Kidney (tissue), 14 donors: ENCODE results near the gene NDUFB11. TPM values are rescaled to one million over a fixed set of nuclear protein-coding genes. Genes with fewer than 3 reads are reported as not detected.

Experiments used
- DNase-seq, 5 donors: peaks; one replicate each; pipeline ENCODE4 v3.0.0-alpha.2; 2013 to 2020
- FAIRE-seq: peaks from 2 replicates; lab custom pipeline; 2012; peaks lifted over from hg19 to GRCh38; lab: Jason Lieb, UNC
- H3K27ac ChIP-seq, 2 donors: one replicate each; pipeline ENCODE4 v1.7.0; 2013; ENCODE audit warnings: low read depth in 2 of 2, low read length in 2 of 2, inconsistent platforms in 1 of 2
- H3K27me3 ChIP-seq: one replicate; pipeline ENCODE4 v1.7.1; 2013; ENCODE audit warnings: low read length, inconsistent platforms; ENCODE audit not compliant: control insufficient read depth, insufficient read depth
- H3K36me3 ChIP-seq, 3 donors: one replicate each; pipeline versions ENCODE4 v1.7.0 to v1.7.1; 2013; ENCODE audit warnings: low read length in 3 of 3, control low read depth in 1 of 3, inconsistent platforms in 1 of 3; ENCODE audit not compliant: insufficient read depth in 3 of 3, control insufficient read depth in 2 of 3
- H3K4me1 ChIP-seq, 3 donors: one replicate each; pipeline versions ENCODE4 v1.7.0 to v1.7.1; 2013; ENCODE audit warnings: low read length in 3 of 3, inconsistent platforms in 1 of 3, low read depth in 1 of 3; ENCODE audit not compliant: control insufficient read depth in 2 of 3, insufficient read depth in 2 of 3
- H3K4me3 ChIP-seq, 3 donors: one replicate each; pipeline versions ENCODE4 v1.7.0 to v1.8.1; 2013; ENCODE audit warnings: low read length in 3 of 3, control low read depth in 1 of 3, inconsistent platforms in 1 of 3
- H3K9ac ChIP-seq, 3 donors: one replicate each; pipeline versions ENCODE4 v1.7.0 to v1.7.1; 2013; ENCODE audit warnings: low read length in 3 of 3, control low read depth in 1 of 3, inconsistent platforms in 1 of 3
- H3K9me3 ChIP-seq, 3 donors: one replicate each; pipeline versions ENCODE4 v1.7.0 to v1.7.1; 2013; ENCODE audit warnings: low read length in 3 of 3, control low read depth in 1 of 3, inconsistent platforms in 1 of 3; ENCODE audit not compliant: control insufficient read depth in 2 of 3, insufficient read depth in 1 of 3
- intact Hi-C: fragments of 100-400 bp; cut with DNase I; formaldehyde crosslinking; loops from one replicate; pipeline ENCODE4 v1.11.1; 2022
- polyA plus RNA-seq: library from polyadenylated mRNA; stranded (reverse); fragments of 350-450 nt; fragmentation: Illumina TruSeq; extraction: RNeasy Lipid Tissue Mini Kit (QIAGEN cat#74804); gene quantifications from one replicate; pipeline ENCODE4 v1.2.3, GENCODE V29; 2014; ENCODE audit warnings: low read depth, low replicate concordance; ENCODE audit not compliant: insufficient read depth
- total RNA-seq: library from RNA; stranded (reverse); fragmentation: NEBNext Ultra II Directional; extraction: Animal tissue kit (Norgen Biotek cat#: 25700); gene quantifications from one replicate; pipeline ENCODE4 v1.2.1, GENCODE V29; 2021
- TF ChIP-seq, protein P1 (sequence below): IDR thresholded peaks from 3 replicates; pipeline ENCODE4 v1.5.1; 2012; ENCODE audit warnings: mild to moderate bottlenecking, moderate library complexity, borderline replicate concordance; ENCODE audit not compliant: insufficient read depth; ENCODE audit errors: extremely low read depth
- donor health status: control.
- donor health status: control.
- donor health status: control.
- donor health status: control.
- donor health status: control.
- donor health status: DM: yes; HTN: yes; CAD: no.
- donor health status: Normal renal cell carcinoma (clear cell type).

The NDUFB11 gene
- total and polyA plus RNA-seq, 2 donors from 2014 or later: 70.7 to 215 TPM

DNA sequence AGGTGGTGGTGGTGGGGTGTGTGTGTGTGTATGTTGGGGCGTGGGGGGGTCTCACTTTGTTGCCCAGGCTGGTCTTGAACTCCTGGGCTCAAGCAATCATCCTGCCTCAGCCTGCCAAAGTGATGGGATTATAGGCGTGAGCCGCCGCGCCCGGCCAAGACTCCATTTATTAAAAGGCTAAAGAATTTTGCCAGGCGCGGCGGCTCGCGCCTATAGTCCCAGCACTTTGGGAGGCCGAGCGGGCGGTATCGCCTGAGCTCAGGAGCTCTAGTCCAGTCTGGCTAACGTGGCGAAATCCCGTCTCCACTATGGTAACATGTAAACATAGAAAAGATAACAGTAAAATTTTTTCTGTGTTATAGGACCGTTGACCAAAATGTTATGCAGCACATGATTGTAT is 45.4 kb upstream of the NDUFB11 start:
- no peak for FAIRE-seq

DNA sequence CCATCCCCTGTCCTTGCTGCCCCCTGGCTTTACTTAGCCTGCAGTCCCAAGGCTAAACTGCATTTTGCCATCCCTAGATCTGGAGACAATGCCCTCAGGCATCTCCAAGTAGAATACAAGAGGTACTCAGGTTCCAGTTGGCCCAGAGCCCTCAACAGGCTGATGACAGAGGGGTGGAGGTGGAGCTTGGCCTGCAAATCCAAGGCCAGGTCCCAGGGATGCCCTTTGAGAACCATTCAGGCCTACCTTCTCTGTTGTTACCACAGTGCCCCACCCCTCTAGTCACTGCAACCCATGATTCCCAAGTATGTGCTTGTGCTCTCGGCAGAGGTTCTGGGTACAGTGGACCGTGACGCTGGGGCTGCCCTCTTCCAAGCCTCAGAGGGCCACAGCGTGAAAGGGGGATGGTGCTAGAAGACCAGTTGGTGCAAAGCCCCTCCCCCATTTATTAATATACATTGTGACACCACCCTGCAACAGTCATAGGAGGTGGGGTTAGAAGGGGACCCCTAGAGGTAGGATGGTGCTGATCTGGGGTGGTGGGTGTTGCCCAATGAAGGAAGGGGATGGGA is 42.7 kb upstream of the NDUFB11 start:
- H3K9me3 ChIP-seq: no peaks in the 10 kb centered on the region
- H3K9ac ChIP-seq: no peak overlapping the region
- DNase-seq: peak in 3 of 5 donors; percentile 31 to 60 (median 49)
- peaks cover 15% of the 10 kb centered on the region for H3K27me3 ChIP-seq
- H3K36me3 ChIP-seq: peaks cover 0 to 4% (median 4%) of the 10 kb centered on the region in 3 donors
- H3K4me3 ChIP-seq: no peak overlapping the region
- no peak for FAIRE-seq
- H3K4me1 ChIP-seq: no peaks in the 10 kb centered on the region
- H3K27ac ChIP-seq: no peak overlapping the region
- intact Hi-C loops: no loop called here
- TF ChIP-seq, protein P1, sequence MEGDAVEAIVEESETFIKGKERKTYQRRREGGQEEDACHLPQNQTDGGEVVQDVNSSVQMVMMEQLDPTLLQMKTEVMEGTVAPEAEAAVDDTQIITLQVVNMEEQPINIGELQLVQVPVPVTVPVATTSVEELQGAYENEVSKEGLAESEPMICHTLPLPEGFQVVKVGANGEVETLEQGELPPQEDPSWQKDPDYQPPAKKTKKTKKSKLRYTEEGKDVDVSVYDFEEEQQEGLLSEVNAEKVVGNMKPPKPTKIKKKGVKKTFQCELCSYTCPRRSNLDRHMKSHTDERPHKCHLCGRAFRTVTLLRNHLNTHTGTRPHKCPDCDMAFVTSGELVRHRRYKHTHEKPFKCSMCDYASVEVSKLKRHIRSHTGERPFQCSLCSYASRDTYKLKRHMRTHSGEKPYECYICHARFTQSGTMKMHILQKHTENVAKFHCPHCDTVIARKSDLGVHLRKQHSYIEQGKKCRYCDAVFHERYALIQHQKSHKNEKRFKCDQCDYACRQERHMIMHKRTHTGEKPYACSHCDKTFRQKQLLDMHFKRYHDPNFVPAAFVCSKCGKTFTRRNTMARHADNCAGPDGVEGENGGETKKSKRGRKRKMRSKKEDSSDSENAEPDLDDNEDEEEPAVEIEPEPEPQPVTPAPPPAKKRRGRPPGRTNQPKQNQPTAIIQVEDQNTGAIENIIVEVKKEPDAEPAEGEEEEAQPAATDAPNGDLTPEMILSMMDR: no peak

More for the DNA sequence above, 45.4 kb upstream of the NDUFB11 start:
- intact Hi-C loops: no loop called here
- TF ChIP-seq, protein P1: no peak
- Histone ChIP-seq H3K9me3 (no peaks in the 10 kb centered on the region), H3K27ac (no peak overlapping the region), H3K4me1 (peaks cover 0 to 2% (median 0%) of the 10 kb centered on the region in 3 donors), H3K9ac (no peak overlapping the region), H3K4me3 (no peak overlapping the region), H3K36me3 (peaks cover 0 to 4% (median 0%) of the 10 kb centered on the region in 3 donors), H3K27me3 (peaks cover 13% of the 10 kb centered on the region)
- DNase-seq: peak in 1 of 5 donors; percentile 67

DNA sequence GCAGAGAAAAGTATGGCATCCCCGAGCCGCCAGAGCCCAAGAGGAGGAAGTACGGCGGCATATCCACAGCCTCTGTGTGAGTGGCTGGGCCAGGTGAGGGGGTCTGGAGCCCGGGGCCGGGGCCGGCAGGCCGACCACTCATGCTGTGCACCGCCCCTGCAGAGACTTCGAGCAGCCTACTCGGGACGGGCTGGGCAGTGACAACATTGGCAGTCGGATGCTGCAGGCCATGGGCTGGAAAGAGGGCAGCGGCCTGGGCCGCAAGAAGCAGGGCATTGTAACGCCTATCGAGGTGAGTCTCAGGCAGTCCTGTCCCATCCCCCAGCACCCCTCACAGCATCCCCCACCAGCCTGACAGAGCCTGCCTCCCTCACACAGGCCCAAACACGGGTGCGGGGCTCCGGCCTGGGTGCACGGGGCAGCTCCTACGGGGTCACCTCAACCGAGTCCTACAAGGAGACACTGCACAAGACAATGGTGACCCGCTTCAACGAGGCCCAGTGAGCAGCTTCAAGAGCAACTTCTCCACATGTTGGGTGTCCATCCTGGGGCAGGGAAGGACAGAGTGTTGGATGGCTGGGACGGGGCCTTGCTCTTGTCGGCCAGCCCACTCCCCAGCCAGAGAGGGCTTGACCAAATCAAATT is 41.7 kb upstream of the NDUFB11 start:
- Histone ChIP-seq H3K9me3 (no peaks in the 10 kb centered on the region), H3K4me1 (no peaks in the 10 kb centered on the region), H3K4me3 (no peak overlapping the region), H3K27me3 (peaks cover 11% of the 10 kb centered on the region), H3K9ac (no peak overlapping the region), H3K36me3 (peaks cover 0 to 4% (median 4%) of the 10 kb centered on the region in 3 donors), H3K27ac (no peak overlapping the region)
- DNase-seq: peak in 1 of 5 donors; percentile 72
- no peak for FAIRE-seq
- intact Hi-C loops: no loop called here
- TF ChIP-seq, protein P1: no peak
